C4-2B (cell line): ENCODE data around the gene TBC1D22A.

Experiments used
- CTCF ChIP-seq: fragments of 450-650 bp; conservative IDR thresholded peaks from 2 replicates; pipeline ENCODE4 v1.5.1; 2017; ENCODE audit warnings: mild to moderate bottlenecking
- ZFX ChIP-seq: fragments of 450-650 bp; IDR thresholded peaks from 2 replicates; pipeline ENCODE4 v1.6.1; 2017

GRCh38 chr22:47039356-47039755, 276.9 kb downstream of the TBC1D22A start:
- TF ChIP-seq CTCF (no peak), ZFX (no peak)
